HepG2 (cell line): ENCODE results near the gene AP1G1. TPM values are rescaled to one million over a fixed set of nuclear protein-coding genes. Genes with fewer than 3 reads are reported as not detected.

Experiments used
- ATF7 ChIP-seq, 2 experiments: fragments of 450-650 bp in 1 of 2; sonication (generic) in 1 of 2; formaldehyde crosslinking in 1 of 2; IDR thresholded peaks; 2 replicates each; pipeline versions ENCODE4 v1.4.0 to v1.6.1; 2016 to 2020; ENCODE audit warnings: antibody characterized with exemption in 1 of 2, mild to moderate bottlenecking in 1 of 2, missing genetic modification reagents in 1 of 2
- BRF2 ChIP-seq: sonication (generic); formaldehyde crosslinking; IDR thresholded peaks from 2 replicates; pipeline ENCODE4 v1.8.1; 2022; ENCODE audit warnings: mild to moderate bottlenecking, missing genetic modification reagents
- FOXK2 ChIP-seq: fragments of 450-650 bp; IDR thresholded peaks from 2 replicates; pipeline ENCODE4 v1.6.1; 2016
- HNRNPUL1 ChIP-seq: fragments of 200-400 bp; formaldehyde crosslinking; IDR thresholded peaks from 2 replicates; pipeline ENCODE4 v1.6.1; 2017; ENCODE audit warnings: low read depth, mild to moderate bottlenecking, low read length, moderate library complexity
- KIAA2018 ChIP-seq: sonication (generic); formaldehyde crosslinking; IDR thresholded peaks from 2 replicates; pipeline ENCODE4 v1.5.0; 2020; ENCODE audit warnings: mild to moderate bottlenecking, missing genetic modification reagents, borderline replicate concordance
- NR0B2 ChIP-seq: sonication (generic); formaldehyde crosslinking; IDR thresholded peaks from 2 replicates; pipeline ENCODE4 v1.4.0; 2020; ENCODE audit warnings: mild to moderate bottlenecking, missing genetic modification reagents
- RAD51 ChIP-seq: fragments of 450-650 bp; IDR thresholded peaks from 2 replicates; pipeline ENCODE4 v1.6.1; 2016; ENCODE audit warnings: borderline replicate concordance
- RARA ChIP-seq: IDR thresholded peaks from 2 replicates; pipeline ENCODE4 v1.6.1; 2016; ENCODE audit warnings: missing genetic modification reagents, missing compliant biosample characterization
- RBFOX2 ChIP-seq: fragments of 200-400 bp; formaldehyde crosslinking; IDR thresholded peaks from 2 replicates; pipeline ENCODE4 v1.6.1; 2017; ENCODE audit warnings: low read depth, mild to moderate bottlenecking, low read length
- SMARCC2 ChIP-seq: fragments of 450-650 bp; IDR thresholded peaks from 2 replicates; pipeline ENCODE4 v1.6.1; 2017; ENCODE audit warnings: antibody characterized with exemption, mild to moderate bottlenecking
- YEATS2 ChIP-seq: sonication (generic); formaldehyde crosslinking; IDR thresholded peaks from 2 replicates; pipeline ENCODE4 v1.4.0; 2020; ENCODE audit warnings: missing genetic modification reagents, borderline replicate concordance
- ZNF138 ChIP-seq: sonication (generic); formaldehyde crosslinking; IDR thresholded peaks from 2 replicates; pipeline ENCODE4 v1.5.0; 2020; ENCODE audit warnings: mild to moderate bottlenecking, low read depth, missing genetic modification reagents
- ZNF205 ChIP-seq: IDR thresholded peaks from 2 replicates; pipeline ENCODE4 v1.6.1; 2018; ENCODE audit warnings: missing biosample characterization, missing genetic modification reagents
- polyA plus RNA-seq, 8 experiments: library from polyadenylated mRNA; depleted of rRNA in 3 of 8; stranded (reverse) in 7 of 8; unstranded in 1 of 8; fragments of >200 nt; fragmentation: Illumina TruSeq in 4 of 8; extraction: Trizol in 4 of 8; gene quantifications; 2 replicates each; pipeline versions ENCODE4 v1.2.1 to v1.2.3, GENCODE V29; 2011 to 2016; ENCODE audit warnings: low read depth in 4 of 8, missing spikeins in 1 of 8, mixed read lengths in 1 of 8; ENCODE audit not compliant: insufficient read depth in 1 of 8
- total RNA-seq, 5 experiments: library from RNA; depleted of rRNA; stranded (reverse); fragments of >200 nt; fragmentation: Illumina TruSeq; extraction: Trizol; gene quantifications; 2 replicates each; pipeline ENCODE4 v1.2.3, GENCODE V29; 2016; ENCODE audit warnings: low read depth in 1 of 5
- TF ChIP-seq, protein P1 (sequence below): sonication (generic); formaldehyde crosslinking; IDR thresholded peaks from 2 replicates; pipeline ENCODE4 v1.5.0; 2020; ENCODE audit warnings: missing genetic modification reagents
- TF ChIP-seq, protein P2 (sequence below): sonication (generic); formaldehyde crosslinking; conservative IDR thresholded peaks from 2 replicates; pipeline ENCODE4 v1.8.0; 2022; ENCODE audit warnings: mild to moderate bottlenecking, moderate library complexity, missing genetic modification reagents

AP1G1 gene
- total and polyA plus RNA-seq, 2 of the 13 experiments (the other 11 are each of a cell fraction or from before 2014, with no cell fraction given) = 62.2 to 66.2 TPM

GRCh38 chr16:71845639-71846430, 37.2 kb upstream of the AP1G1 start, which contains the start of gene ATXN1L (continued):
- peak; percentile 90 for TF ChIP-seq YEATS2
- TF ChIP-seq FOXK2 = 0 out of 2 replicates have a peak, but pooled peaks have one; percentile 27
- TF ChIP-seq RAD51 = 0 out of 2 replicates have a peak, but pooled peaks have one; percentile 16
- TF ChIP-seq ATF7 (IDR thresholded peaks at IDR 0.05) = 0 out of 2 replicates have a peak, but pooled peaks have one; percentile 32
- TF ChIP-seq ATF7 (CRISPR knock-in tag; IDR thresholded peaks at IDR 0.05) = 0 out of 2 replicates have a peak, but pooled peaks have one; percentile 0
- TF ChIP-seq ZNF138 (CRISPR knock-in tag) = peak; percentile 62; the same call in 1 of the 2 replicates
- peak; percentile 84 for TF ChIP-seq RARA (CRISPR knock-in tag)
- TF ChIP-seq ZNF205 (CRISPR knock-in tag) = peak; percentile 73; the same call in 1 of the 2 replicates
- TF ChIP-seq KIAA2018 (CRISPR knock-in tag) = no peak
- TF ChIP-seq BRF2 (CRISPR knock-in tag) = peak; percentile 59; the same call in 1 of the 2 replicates
- TF ChIP-seq HNRNPUL1 = no peak
- TF ChIP-seq, protein P1, sequence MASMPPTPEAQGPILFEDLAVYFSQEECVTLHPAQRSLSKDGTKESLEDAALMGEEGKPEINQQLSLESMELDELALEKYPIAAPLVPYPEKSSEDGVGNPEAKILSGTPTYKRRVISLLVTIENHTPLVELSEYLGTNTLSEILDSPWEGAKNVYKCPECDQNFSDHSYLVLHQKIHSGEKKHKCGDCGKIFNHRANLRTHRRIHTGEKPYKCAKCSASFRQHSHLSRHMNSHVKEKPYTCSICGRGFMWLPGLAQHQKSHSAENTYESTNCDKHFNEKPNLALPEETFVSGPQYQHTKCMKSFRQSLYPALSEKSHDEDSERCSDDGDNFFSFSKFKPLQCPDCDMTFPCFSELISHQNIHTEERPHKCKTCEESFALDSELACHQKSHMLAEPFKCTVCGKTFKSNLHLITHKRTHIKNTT = peak; percentile 90; the same call in 1 of the 2 replicates
- peak; percentile 90; the same call in 1 of the 2 replicates for TF ChIP-seq SMARCC2
- TF ChIP-seq, protein P2, sequence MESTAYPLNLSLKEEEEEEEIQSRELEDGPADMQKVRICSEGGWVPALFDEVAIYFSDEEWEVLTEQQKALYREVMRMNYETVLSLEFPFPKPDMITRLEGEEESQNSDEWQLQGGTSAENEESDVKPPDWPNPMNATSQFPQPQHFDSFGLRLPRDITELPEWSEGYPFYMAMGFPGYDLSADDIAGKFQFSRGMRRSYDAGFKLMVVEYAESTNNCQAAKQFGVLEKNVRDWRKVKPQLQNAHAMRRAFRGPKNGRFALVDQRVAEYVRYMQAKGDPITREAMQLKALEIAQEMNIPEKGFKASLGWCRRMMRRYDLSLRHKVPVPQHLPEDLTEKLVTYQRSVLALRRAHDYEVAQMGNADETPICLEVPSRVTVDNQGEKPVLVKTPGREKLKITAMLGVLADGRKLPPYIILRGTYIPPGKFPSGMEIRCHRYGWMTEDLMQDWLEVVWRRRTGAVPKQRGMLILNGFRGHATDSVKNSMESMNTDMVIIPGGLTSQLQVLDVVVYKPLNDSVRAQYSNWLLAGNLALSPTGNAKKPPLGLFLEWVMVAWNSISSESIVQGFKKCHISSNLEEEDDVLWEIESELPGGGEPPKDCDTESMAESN (CRISPR knock-in tag) = peak; percentile 92
- TF ChIP-seq RBFOX2 = peak; percentile 95
- no peak for TF ChIP-seq NR0B2 (CRISPR knock-in tag)
